Activated naive CD4-positive, alpha-beta T cell treated with anti-CD3 and anti-CD28 coated beads, Interleukin-2, amount 50 U/mL, for 24 hours (primary cell): ENCODE measurements around the gene TMEM270.
"Not testable (repeated sequence)": the region's sequence is repeated elsewhere in the genome, so short reads cannot be mapped to it uniquely, and the experiment has no call there.

ENCODE experiments used
- H3K27ac Mint-ChIP-seq: one replicate; pipeline ENCODE4 v1.8.0; 2021; ENCODE audit warnings: mild to moderate bottlenecking, mixed read lengths
- H3K27me3 Mint-ChIP-seq: one replicate; pipeline ENCODE4 v1.8.0; 2021; ENCODE audit warnings: mixed read lengths
- H3K36me3 Mint-ChIP-seq: one replicate; pipeline ENCODE4 v1.8.0; 2021; ENCODE audit warnings: mixed read lengths
- H3K4me1 Mint-ChIP-seq: one replicate; pipeline ENCODE4 v1.8.0; 2021; ENCODE audit warnings: mixed read lengths
- H3K4me3 Mint-ChIP-seq: one replicate; pipeline ENCODE4 v1.8.0; 2021; ENCODE audit warnings: mild to moderate bottlenecking, mixed read lengths
- H3K9me3 Mint-ChIP-seq: one replicate; pipeline ENCODE4 v1.8.0; 2021; ENCODE audit warnings: mixed read lengths

The TMEM270 gene

DNA sequence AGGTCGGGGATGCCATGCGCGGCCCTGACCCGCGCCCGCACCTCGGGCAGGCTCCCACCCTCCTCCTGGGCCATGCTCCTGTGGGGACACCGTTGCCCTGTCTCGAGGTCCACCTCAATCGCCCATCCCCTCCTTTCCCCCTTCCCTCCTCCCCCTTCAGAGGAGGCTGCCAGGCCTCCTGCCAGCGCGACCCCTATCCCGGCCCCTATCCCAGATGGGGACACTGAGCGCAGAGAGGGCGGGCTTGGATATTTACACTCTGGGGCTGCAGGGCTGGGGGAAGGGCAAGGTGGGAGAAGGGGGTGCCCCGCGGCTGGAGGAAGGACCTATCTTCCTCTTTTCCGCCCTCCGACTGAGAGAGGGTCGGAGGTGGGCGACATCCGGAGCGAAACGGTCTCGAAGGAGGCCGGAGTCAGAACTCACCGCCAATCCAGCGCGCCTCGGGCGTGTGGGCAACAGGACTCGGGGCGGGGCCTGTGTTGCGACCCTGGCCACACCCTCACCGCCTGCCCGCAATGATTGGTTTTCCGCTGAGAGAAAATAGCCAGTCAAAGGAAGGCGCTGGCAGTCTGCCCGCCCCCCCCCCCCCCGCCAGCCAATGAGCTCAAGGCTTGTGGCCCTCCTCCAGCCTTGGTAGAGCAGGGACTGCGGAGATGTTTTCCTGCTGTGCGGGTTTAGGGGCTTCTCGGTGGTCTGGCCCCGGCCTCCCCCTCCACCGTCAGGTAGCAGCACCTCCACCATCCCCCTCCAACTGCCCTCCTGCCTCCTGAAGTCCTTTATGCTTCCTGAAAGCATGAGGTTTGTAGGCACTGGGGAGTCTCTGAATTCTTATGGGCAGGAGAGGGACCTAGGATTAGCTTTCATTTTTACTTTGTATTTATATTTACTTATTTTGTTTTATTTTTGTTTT is 18.6 kb upstream of the TMEM270 start, which contains the start of gene METTL27:
METTL27 (minus strand) TSS at position 450 of the 910 bp plus-strand sequence; CDS start at position 74, 376 bp downstream.
- Mint-ChIP-seq H3K4me1 (peaks cover 16% of the 10 kb centered on the region), H3K27ac (peak within 1 kb of the TSS; percentile 81), H3K4me3 (peak within 1 kb of the TSS; percentile 88), H3K9me3 (no peaks in the 10 kb centered on the region), H3K36me3 (no peaks in the 10 kb centered on the region), H3K27me3 (no peaks in the 10 kb centered on the region)

DNA sequence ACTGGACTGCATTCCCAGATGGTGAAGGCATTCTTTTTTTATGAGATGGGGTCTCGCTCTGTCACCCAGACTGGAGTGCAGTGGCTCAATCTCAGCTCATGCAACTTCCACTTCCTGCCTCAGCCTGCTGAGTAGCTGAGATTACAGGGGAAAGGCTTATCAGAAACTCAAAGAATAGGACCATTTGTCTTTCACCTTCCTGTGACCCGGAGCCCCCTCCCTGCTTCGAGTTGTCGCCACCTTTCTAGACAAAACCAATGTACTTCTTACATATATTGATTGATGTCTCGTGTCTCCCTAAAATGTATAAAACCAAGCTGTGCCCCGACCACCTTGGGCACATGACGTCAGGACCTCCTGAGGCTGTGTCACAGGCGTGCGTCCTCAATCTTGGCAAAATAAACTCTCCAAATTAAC is 16.8 kb upstream of the TMEM270 start:
- Mint-ChIP-seq H3K36me3 (no peaks in the 10 kb centered on the region), H3K4me1 (peaks cover 16% of the 10 kb centered on the region), H3K4me3 (peak overlapping the region; percentile 6), H3K27ac (no peak overlapping the region), H3K9me3 (no peaks in the 10 kb centered on the region), H3K27me3 (no peaks in the 10 kb centered on the region)

DNA sequence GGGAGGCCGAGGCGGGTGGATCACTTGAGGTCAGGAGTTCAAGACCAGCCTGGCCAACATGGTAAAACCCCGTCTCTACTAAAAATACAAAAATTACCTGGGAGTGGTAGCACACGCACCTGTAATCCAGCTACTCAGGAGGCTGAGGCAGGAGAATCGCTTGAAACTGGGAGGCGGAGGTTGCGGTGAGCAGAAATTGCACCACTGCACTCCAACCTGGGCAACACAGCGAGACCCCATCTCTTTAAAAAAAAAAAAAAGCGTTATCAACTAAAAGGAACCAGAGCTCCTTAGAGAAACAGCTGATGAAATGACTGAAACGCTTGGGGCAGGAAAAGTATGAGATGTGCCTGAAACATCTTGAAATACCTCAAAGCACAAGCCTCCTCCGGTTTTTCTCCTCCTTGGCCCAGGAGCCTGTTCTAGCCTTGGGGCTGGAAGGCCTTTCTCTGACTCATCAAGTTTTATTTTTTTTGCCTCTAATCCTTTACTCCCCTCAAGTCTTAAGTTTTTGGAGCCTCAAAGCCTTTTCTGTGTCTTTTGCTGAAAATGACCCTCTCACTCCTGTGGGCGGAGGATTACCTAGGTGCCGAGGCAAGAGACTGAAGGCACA is 16.0 kb upstream of the TMEM270 start:
- no peaks in the 10 kb centered on the region for H3K36me3 Mint-ChIP-seq
- H3K27me3 Mint-ChIP-seq = no peaks in the 10 kb centered on the region
- peaks cover 16% of the 10 kb centered on the region for H3K4me1 Mint-ChIP-seq
- H3K27ac Mint-ChIP-seq = no peak overlapping the region
- no peak overlapping the region for H3K4me3 Mint-ChIP-seq
- H3K9me3 Mint-ChIP-seq = no peaks in the 10 kb centered on the region

DNA sequence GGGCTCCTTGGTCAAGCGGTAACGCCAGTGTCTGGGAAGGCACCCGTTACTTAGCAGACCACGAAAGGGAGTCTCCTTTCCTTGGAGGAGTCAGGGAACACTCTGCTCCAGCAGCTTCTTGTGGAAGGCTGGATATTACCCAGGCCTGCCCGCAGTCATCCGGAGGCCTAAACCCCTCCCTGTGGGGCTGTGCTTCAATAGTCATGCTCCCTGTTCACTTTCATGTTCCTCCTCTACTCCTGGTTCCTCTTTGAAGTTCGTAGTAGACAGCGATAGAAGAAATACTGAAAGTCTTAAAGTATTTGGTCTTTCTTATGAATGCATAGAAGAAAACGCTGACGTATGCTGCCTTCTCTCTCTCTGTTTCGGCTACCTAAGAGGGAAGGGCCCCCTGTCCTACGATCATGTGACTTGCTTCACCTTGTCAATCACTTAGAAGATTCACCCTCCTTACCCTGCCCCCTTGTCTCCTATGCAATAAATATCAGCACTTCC is 15.2 kb upstream of the TMEM270 start:
- not testable (repeated sequence) for H3K9me3 Mint-ChIP-seq, H3K27ac Mint-ChIP-seq, H3K4me3 Mint-ChIP-seq, H3K36me3 Mint-ChIP-seq, H3K27me3 Mint-ChIP-seq
- peaks cover 16% of the 10 kb centered on the region for H3K4me1 Mint-ChIP-seq

DNA sequence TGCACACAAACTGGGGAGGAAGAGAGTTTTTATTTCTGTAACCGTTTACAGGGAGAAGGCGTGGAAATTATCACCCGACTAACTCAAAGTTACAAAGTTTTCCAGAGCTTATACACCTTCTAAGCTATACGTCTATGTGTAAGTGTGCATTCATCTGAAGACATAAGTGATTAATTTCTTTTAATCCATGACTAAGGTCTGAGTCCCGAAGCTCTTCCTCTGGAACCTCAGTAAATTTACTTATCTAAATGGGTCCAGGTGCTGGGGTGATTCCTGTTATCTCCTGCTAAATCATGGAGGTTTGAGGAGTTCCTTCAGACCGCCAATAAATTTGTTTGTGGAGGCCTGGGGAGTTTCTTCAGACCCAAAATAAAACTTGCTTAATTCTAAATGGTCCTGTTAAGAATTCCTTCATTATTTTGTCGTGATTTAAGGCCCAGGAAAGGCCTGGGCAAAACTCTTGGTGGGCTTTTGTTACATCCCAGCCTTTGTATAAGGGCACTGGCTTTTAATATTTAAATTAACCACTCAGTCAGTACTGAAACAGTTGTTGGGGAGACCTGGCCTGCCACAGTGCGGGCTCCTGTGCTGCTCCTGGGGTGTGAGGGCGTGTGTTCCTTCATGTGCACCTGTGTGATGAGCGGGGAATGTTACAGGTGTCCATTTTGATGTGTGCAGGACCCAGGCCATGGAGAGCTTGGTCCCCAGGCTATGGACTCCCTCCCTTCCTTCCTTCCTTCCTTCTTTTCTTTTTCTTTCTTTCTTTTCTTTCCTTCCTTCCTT is 12.8 kb upstream of the TMEM270 start:
- Mint-ChIP-seq H3K4me1 (peaks cover 21% of the 10 kb centered on the region), H3K9me3 (no peaks in the 10 kb centered on the region), H3K36me3 (no peaks in the 10 kb centered on the region), H3K27ac (no peak overlapping the region), H3K4me3 (no peak overlapping the region), H3K27me3 (no peaks in the 10 kb centered on the region)

DNA sequence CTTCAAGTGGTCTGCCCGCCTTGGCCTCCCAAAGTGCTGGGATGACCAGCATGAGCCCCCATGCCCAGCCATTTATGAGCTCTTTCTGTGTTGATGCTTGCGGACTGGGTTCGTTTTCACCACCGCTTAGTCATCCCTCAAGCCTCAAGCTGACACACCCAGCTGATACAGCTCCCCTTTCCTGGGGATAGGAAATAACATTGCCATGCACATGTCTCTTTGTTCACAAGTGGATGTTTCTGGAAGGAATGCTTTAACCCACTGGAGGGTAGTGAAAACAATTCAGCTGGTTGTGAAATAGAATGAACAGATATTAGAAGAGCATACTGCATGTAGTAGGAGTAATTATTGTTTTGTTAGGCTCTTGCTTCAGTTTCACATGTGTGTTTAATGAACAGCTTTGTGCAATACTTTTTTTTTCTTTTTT is 10.2 kb upstream of the TMEM270 start:
- no peaks in the 10 kb centered on the region for H3K36me3 Mint-ChIP-seq

DNA sequence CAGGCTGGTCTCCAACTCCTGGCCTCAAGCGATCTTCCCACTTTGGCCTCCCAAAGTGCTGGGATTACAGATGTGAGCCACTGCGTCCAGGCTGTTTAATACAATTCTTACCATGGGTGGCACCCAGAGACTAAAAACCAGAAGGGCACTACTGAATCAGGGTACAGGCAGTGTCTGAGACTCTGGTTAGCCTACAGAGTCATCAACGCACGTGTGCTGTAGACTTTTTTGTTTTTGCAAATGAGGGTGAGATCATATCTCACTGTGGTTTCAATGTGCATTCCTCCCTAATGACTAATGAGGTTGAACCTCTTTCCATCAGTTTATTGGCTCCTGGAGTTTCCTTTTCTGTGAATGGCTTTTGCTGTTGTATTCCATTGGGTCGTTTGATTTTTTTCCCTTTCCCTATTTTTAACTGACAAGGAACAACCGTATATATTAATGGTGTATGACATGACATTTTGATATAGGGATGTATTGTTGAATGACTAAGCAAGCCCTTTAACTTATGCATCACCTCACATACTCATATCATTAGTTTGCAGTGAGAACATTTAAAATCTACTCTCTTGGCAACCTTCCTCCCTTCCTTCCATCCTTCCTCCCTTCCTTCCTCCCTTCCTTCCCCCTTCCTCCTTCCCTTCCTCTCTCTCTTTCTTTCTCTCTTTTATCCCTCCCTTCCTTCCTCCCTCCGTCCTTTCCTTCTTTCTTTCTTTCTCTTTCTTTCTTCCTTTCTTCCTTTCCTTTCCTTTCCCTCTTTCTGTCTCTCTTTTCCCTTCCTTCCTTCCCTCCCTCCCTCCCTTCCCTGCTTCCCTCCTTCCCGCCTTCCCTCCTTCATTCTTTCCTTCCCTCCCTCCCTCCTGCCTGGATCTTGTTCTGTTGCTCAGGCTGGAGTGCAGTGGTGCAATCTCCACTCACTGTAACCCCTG is 9.3 kb upstream of the TMEM270 start:
- Mint-ChIP-seq H3K27me3 (peaks cover 4% of the 10 kb centered on the region), H3K4me3 (no peak overlapping the region), H3K4me1 (peaks cover 15% of the 10 kb centered on the region), H3K36me3 (no peaks in the 10 kb centered on the region), H3K9me3 (no peaks in the 10 kb centered on the region), H3K27ac (peak overlapping the region; percentile 77)

More for the DNA sequence above, 10.2 kb upstream of the TMEM270 start:
- Mint-ChIP-seq H3K4me3 (no peak overlapping the region), H3K27ac (no peak overlapping the region), H3K4me1 (peaks cover 14% of the 10 kb centered on the region), H3K9me3 (no peaks in the 10 kb centered on the region), H3K27me3 (peaks cover 4% of the 10 kb centered on the region)

DNA sequence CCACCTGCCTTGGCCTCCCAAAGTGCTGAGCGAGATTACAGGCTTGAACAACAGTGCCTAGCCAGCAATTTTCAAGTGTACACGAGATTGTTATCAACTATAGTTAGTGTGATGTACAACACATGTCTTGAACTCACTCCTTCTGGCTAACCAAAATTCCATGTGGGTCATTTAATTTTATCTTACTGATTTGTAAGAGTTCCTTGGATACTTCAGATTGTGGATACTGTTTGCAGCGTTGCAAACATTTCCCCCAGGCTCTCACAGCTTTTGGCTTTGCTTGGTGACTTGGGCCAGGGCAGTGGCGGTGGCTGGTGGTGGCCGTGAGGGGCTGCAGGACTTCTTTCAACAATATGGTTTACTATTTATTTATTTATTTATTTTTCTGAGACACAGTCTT is 8.5 kb upstream of the TMEM270 start:
- Mint-ChIP-seq H3K9me3 (no peaks in the 10 kb centered on the region), H3K36me3 (no peaks in the 10 kb centered on the region), H3K27me3 (peaks cover 4% of the 10 kb centered on the region), H3K4me1 (peaks cover 15% of the 10 kb centered on the region), H3K4me3 (no peak overlapping the region), H3K27ac (no peak overlapping the region)

- Mint-ChIP-seq H3K27ac (no peak overlapping the region), H3K27me3 (peaks cover 7% of the 10 kb centered on the region), H3K4me1 (peaks cover 6% of the 10 kb centered on the region), H3K36me3 (no peaks in the 10 kb centered on the region), H3K4me3 (no peak overlapping the region), H3K9me3 (no peaks in the 10 kb centered on the region)
Observed at GRCh38 chr7:73856941-73857340, 4.0 kb upstream of the TMEM270 start.

GRCh38 chr7:73858807-73859206 is 2.2 kb upstream of the TMEM270 start:
- no peak overlapping the region for H3K4me3 Mint-ChIP-seq

GRCh38 chr7:73861305-73861704 is 346 bp downstream of the TMEM270 start:
- Mint-ChIP-seq H3K4me1 (no peaks in the 10 kb centered on the region), H3K27me3 (peaks cover 3% of the 10 kb centered on the region)

More at GRCh38 chr7:73858807-73859206, 2.2 kb upstream of the TMEM270 start:
- Mint-ChIP-seq H3K27ac (no peak overlapping the region), H3K9me3 (no peaks in the 10 kb centered on the region), H3K27me3 (peaks cover 5% of the 10 kb centered on the region), H3K4me1 (peaks cover 3% of the 10 kb centered on the region), H3K36me3 (no peaks in the 10 kb centered on the region)

DNA sequence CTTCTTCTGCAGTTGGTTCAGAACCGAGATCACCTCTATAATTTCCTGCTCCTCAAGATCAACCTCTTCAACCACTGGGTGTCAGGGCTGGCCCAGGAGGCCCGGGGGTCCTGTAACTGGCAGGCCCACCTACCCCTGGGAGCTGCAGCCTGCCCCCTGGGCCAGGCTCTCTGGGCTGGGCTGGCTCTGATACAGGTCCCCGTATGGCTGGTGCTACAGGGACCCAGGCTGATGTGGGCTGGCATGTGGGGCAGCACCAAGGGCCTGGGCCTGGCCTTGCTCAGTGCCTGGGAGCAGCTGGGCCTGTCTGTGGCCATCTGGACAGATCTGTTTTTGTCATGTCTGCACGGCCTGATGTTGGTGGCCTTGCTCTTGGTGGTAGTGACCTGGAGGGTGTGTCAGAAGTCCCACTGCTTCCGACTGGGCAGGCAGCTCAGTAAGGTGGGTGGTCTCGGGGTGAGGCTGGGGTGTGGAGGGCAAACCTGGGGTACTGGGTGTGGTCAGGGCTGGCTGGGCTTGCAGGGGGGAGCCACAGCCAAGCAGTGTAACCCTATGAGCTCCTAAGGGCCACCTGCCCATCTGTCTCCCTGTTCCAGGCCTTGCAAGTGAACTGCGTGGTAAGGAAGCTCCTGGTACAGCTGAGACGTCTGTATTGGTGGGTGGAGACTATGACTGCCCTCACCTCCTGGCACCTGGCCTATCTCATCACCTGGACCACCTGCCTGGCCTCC is 4.2 kb downstream of the TMEM270 start:
- H3K27me3 Mint-ChIP-seq = no peaks in the 10 kb centered on the region
- H3K9me3 Mint-ChIP-seq = no peaks in the 10 kb centered on the region
- no peaks in the 10 kb centered on the region for H3K4me1 Mint-ChIP-seq
- H3K27ac Mint-ChIP-seq = no peak overlapping the region
- H3K36me3 Mint-ChIP-seq = no peaks in the 10 kb centered on the region
- no peak overlapping the region for H3K4me3 Mint-ChIP-seq

More at GRCh38 chr7:73861305-73861704, 346 bp downstream of the TMEM270 start:
- H3K36me3 Mint-ChIP-seq = no peaks in the 10 kb centered on the region
- no peak overlapping the region for H3K27ac Mint-ChIP-seq
- no peaks in the 10 kb centered on the region for H3K9me3 Mint-ChIP-seq
- no peak overlapping the region for H3K4me3 Mint-ChIP-seq

- Mint-ChIP-seq H3K9me3 (no peaks in the 10 kb centered on the region), H3K27me3 (no peaks in the 10 kb centered on the region), H3K36me3 (no peaks in the 10 kb centered on the region), H3K4me3 (no peak overlapping the region), H3K4me1 (no peaks in the 10 kb centered on the region), H3K27ac (no peak overlapping the region)
Observed at GRCh38 chr7:73865738-73866445, 4.9 kb downstream of the TMEM270 start.

GRCh38 chr7:73866446-73866767 is 5.4 kb downstream of the TMEM270 start:
- Mint-ChIP-seq H3K36me3 (no peaks in the 10 kb centered on the region), H3K27me3 (no peaks in the 10 kb centered on the region), H3K4me3 (no peak overlapping the region), H3K4me1 (no peaks in the 10 kb centered on the region), H3K27ac (no peak overlapping the region), H3K9me3 (no peaks in the 10 kb centered on the region)
